Fibroblast of upper back skin (primary cell): ENCODE results near the gene AUTS2.

Experiments
- DNase-seq: peaks from one replicate; pipeline ENCODE4 v3.0.0-alpha.2; 2013

Gene AUTS2

GRCh38 chr7:70334295-70334694 lies 736.0 kb downstream of the AUTS2 start:
- no peak for DNase-seq

- DNase-seq: no peak
Measured at GRCh38 chr7:70334871-70335270, 736.6 kb downstream of the AUTS2 start.

- DNase-seq: no peak
Measured at GRCh38 chr7:70336536-70336935, 738.3 kb downstream of the AUTS2 start.

- no peak for DNase-seq
Measured at GRCh38 chr7:70338015-70338414, 739.7 kb downstream of the AUTS2 start.

GRCh38 chr7:70340236-70340635 lies 742.0 kb downstream of the AUTS2 start:
- no peak for DNase-seq

GRCh38 chr7:70341446-70341845 lies 743.2 kb downstream of the AUTS2 start:
- DNase-seq: no peak

- no peak for DNase-seq
Measured at GRCh38 chr7:70343519-70343918, 745.2 kb downstream of the AUTS2 start.

- no peak for DNase-seq
Measured at GRCh38 chr7:70344726-70345125, 746.5 kb downstream of the AUTS2 start.

GRCh38 chr7:70346844-70347462 lies 748.7 kb downstream of the AUTS2 start:
- DNase-seq: no peak

- DNase-seq: no peak
Measured at GRCh38 chr7:70347463-70348254, 749.4 kb downstream of the AUTS2 start.

- DNase-seq: no peak
Measured at GRCh38 chr7:70349031-70349430, 750.8 kb downstream of the AUTS2 start.

- DNase-seq: no peak
Measured at GRCh38 chr7:70349819-70350218, 751.5 kb downstream of the AUTS2 start.

- DNase-seq: no peak
Measured at GRCh38 chr7:70352088-70352487, 753.8 kb downstream of the AUTS2 start.

- no peak for DNase-seq
Measured at GRCh38 chr7:70352906-70353305, 754.6 kb downstream of the AUTS2 start.

GRCh38 chr7:70353330-70353945 lies 755.2 kb downstream of the AUTS2 start:
- DNase-seq: peak; percentile 47

- DNase-seq: no peak
Measured at GRCh38 chr7:70353946-70354335, 755.7 kb downstream of the AUTS2 start.

GRCh38 chr7:70354409-70355169 lies 756.3 kb downstream of the AUTS2 start:
- DNase-seq: no peak

GRCh38 chr7:70355198-70356020 lies 757.1 kb downstream of the AUTS2 start:
- DNase-seq: no peak

- no peak for DNase-seq
Measured at GRCh38 chr7:70356085-70356786, 758.0 kb downstream of the AUTS2 start.

GRCh38 chr7:70356787-70357328 lies 758.6 kb downstream of the AUTS2 start:
- peak; percentile 27 for DNase-seq

GRCh38 chr7:70360557-70360956 lies 762.3 kb downstream of the AUTS2 start:
- no peak for DNase-seq

- no peak for DNase-seq
Measured at GRCh38 chr7:70361821-70362220, 763.5 kb downstream of the AUTS2 start.
